ENCODE measurements around the gene HDHD3. TPM values are rescaled to one million over a fixed set of nuclear protein-coding genes. Genes with fewer than 3 reads are reported as not detected.

The HDHD3 gene
- total RNA-seq, 1 experiment from 2014 or later = 11.6 TPM

GRCh38 chr9:113352006-113352405 is 24.8 kb downstream of the HDHD3 start:
- H3K27ac ChIP-seq (ENCODE audit: low read length) = no peak overlapping the region
- no peak overlapping the region for H3K4me2 ChIP-seq (ENCODE audit: low read depth, low read length, poor library complexity, severe bottlenecking)
- peaks cover 8% of the 10 kb centered on the region for H3K4me1 ChIP-seq (ENCODE audit: low read length)
- no peaks in the 10 kb centered on the region for H4K20me1 ChIP-seq (ENCODE audit: insufficient read depth, low read depth, low read length)
- H3K36me3 ChIP-seq (ENCODE audit: insufficient read depth, low read length) = no peaks in the 10 kb centered on the region
- no peak overlapping the region for H3K4me3 ChIP-seq (ENCODE audit: low read length)
- H3K27me3 ChIP-seq (ENCODE audit: low read length) = no peaks in the 10 kb centered on the region
- no peaks in the 10 kb centered on the region for H3K9me2 ChIP-seq (replicated peaks; ENCODE audit: insufficient read depth, low read length)
- H2AFZ ChIP-seq (ENCODE audit: low read length) = no peak overlapping the region
- no peaks in the 10 kb centered on the region for H3K9me3 ChIP-seq (ENCODE audit: low read length)
- H3K9ac ChIP-seq (ENCODE audit: low read length) = no peak overlapping the region
- no peak for DNase-seq
- no peaks in the 10 kb centered on the region for H3K79me2 ChIP-seq (ENCODE audit: low read length)

GRCh38 chr9:113350937-113351336 is 25.8 kb downstream of the HDHD3 start:
- no peaks in the 10 kb centered on the region for H4K20me1 ChIP-seq (ENCODE audit: insufficient read depth, low read depth, low read length)
- no peaks in the 10 kb centered on the region for H3K79me2 ChIP-seq (ENCODE audit: low read length)
- H3K4me2 ChIP-seq (ENCODE audit: low read depth, low read length, poor library complexity, severe bottlenecking) = no peak overlapping the region
- H3K36me3 ChIP-seq (ENCODE audit: insufficient read depth, low read length) = no peaks in the 10 kb centered on the region
- no peaks in the 10 kb centered on the region for H3K9me2 ChIP-seq (replicated peaks; ENCODE audit: insufficient read depth, low read length)
- no peak overlapping the region for H3K4me3 ChIP-seq (ENCODE audit: low read length)
- no peak overlapping the region for H3K9ac ChIP-seq (ENCODE audit: low read length)
- H2AFZ ChIP-seq (ENCODE audit: low read length) = no peak overlapping the region
- no peak for DNase-seq
- H3K9me3 ChIP-seq (ENCODE audit: low read length) = no peaks in the 10 kb centered on the region
- no peaks in the 10 kb centered on the region for H3K27me3 ChIP-seq (ENCODE audit: low read length)
- no peak overlapping the region for H3K27ac ChIP-seq (ENCODE audit: low read length)
- peaks cover 8% of the 10 kb centered on the region for H3K4me1 ChIP-seq (ENCODE audit: low read length)

GRCh38 chr9:113350107-113350661 is 26.6 kb downstream of the HDHD3 start:
- H3K27me3 ChIP-seq (ENCODE audit: low read length) = no peaks in the 10 kb centered on the region
- no peak overlapping the region for H3K27ac ChIP-seq (ENCODE audit: low read length)
- H3K36me3 ChIP-seq (ENCODE audit: insufficient read depth, low read length) = no peaks in the 10 kb centered on the region
- H3K9me3 ChIP-seq (ENCODE audit: low read length) = no peaks in the 10 kb centered on the region
- no peak for DNase-seq
- H3K4me3 ChIP-seq (ENCODE audit: low read length) = no peak overlapping the region
- H3K4me2 ChIP-seq (ENCODE audit: low read depth, low read length, poor library complexity, severe bottlenecking) = no peak overlapping the region
- no peak overlapping the region for H3K9ac ChIP-seq (ENCODE audit: low read length)
- no peaks in the 10 kb centered on the region for H4K20me1 ChIP-seq (ENCODE audit: insufficient read depth, low read depth, low read length)
- H3K4me1 ChIP-seq (ENCODE audit: low read length) = peaks cover 8% of the 10 kb centered on the region
- H2AFZ ChIP-seq (ENCODE audit: low read length) = no peak overlapping the region
- no peaks in the 10 kb centered on the region for H3K79me2 ChIP-seq (ENCODE audit: low read length)
- H3K9me2 ChIP-seq (replicated peaks; ENCODE audit: insufficient read depth, low read length) = no peaks in the 10 kb centered on the region

- no peak for DNase-seq
- Histone ChIP-seq H3K9ac (ENCODE audit: low read length) (no peak within 1 kb of the TSS), H3K27me3 (ENCODE audit: low read length) (no peaks in the 10 kb centered on the region), H3K36me3 (ENCODE audit: insufficient read depth, low read length) (no peaks in the 10 kb centered on the region), H3K9me3 (ENCODE audit: low read length) (no peaks in the 10 kb centered on the region), H2AFZ (ENCODE audit: low read length) (no peak within 1 kb of the TSS), H3K9me2 (replicated peaks; ENCODE audit: insufficient read depth, low read length) (no peaks in the 10 kb centered on the region), H3K4me3 (ENCODE audit: low read length) (no peak within 1 kb of the TSS), H3K4me2 (ENCODE audit: low read depth, low read length, poor library complexity, severe bottlenecking) (no peak within 1 kb of the TSS), H4K20me1 (ENCODE audit: insufficient read depth, low read depth, low read length) (no peaks in the 10 kb centered on the region), H3K4me1 (ENCODE audit: low read length) (peaks cover 8% of the 10 kb centered on the region), H3K27ac (ENCODE audit: low read length) (no peak within 1 kb of the TSS), H3K79me2 (ENCODE audit: low read length) (no peaks in the 10 kb centered on the region)
These were observed 27.2 kb downstream of the HDHD3 start, which contains the start of gene BSPRY for GRCh38 chr9:113349445-113350094. TSS of gene BSPRY (plus strand) at chr9:113349541. CDS start at chr9:113349580, 39 bp downstream.

GRCh38 chr9:113349066-113349444 is 27.7 kb downstream of the HDHD3 start:
- H3K9me2 ChIP-seq (replicated peaks; ENCODE audit: insufficient read depth, low read length) = no peaks in the 10 kb centered on the region
- no peak overlapping the region for H3K9ac ChIP-seq (ENCODE audit: low read length)
- no peak overlapping the region for H3K4me2 ChIP-seq (ENCODE audit: low read depth, low read length, poor library complexity, severe bottlenecking)
- DNase-seq = no peak
- no peaks in the 10 kb centered on the region for H3K79me2 ChIP-seq (ENCODE audit: low read length)
- H3K27ac ChIP-seq (ENCODE audit: low read length) = no peak overlapping the region
- no peaks in the 10 kb centered on the region for H3K36me3 ChIP-seq (ENCODE audit: insufficient read depth, low read length)
- no peak overlapping the region for H3K4me3 ChIP-seq (ENCODE audit: low read length)
- H4K20me1 ChIP-seq (ENCODE audit: insufficient read depth, low read depth, low read length) = no peaks in the 10 kb centered on the region
- no peaks in the 10 kb centered on the region for H3K27me3 ChIP-seq (ENCODE audit: low read length)
- H3K4me1 ChIP-seq (ENCODE audit: low read length) = peaks cover 8% of the 10 kb centered on the region
- no peak overlapping the region for H2AFZ ChIP-seq (ENCODE audit: low read length)
- no peaks in the 10 kb centered on the region for H3K9me3 ChIP-seq (ENCODE audit: low read length)

GRCh38 chr9:113348437-113348836 is 28.3 kb downstream of the HDHD3 start:
- H3K9me3 ChIP-seq (ENCODE audit: low read length) = no peaks in the 10 kb centered on the region
- DNase-seq = no peak
- no peak overlapping the region for H3K4me3 ChIP-seq (ENCODE audit: low read length)
- H3K27me3 ChIP-seq (ENCODE audit: low read length) = no peaks in the 10 kb centered on the region
- no peak overlapping the region for H3K4me2 ChIP-seq (ENCODE audit: low read depth, low read length, poor library complexity, severe bottlenecking)
- H3K4me1 ChIP-seq (ENCODE audit: low read length) = peaks cover 8% of the 10 kb centered on the region
- H4K20me1 ChIP-seq (ENCODE audit: insufficient read depth, low read depth, low read length) = no peaks in the 10 kb centered on the region
- no peaks in the 10 kb centered on the region for H3K79me2 ChIP-seq (ENCODE audit: low read length)
- no peak overlapping the region for H3K27ac ChIP-seq (ENCODE audit: low read length)
- H3K9ac ChIP-seq (ENCODE audit: low read length) = no peak overlapping the region
- H3K9me2 ChIP-seq (replicated peaks; ENCODE audit: insufficient read depth, low read length) = no peaks in the 10 kb centered on the region
- H2AFZ ChIP-seq (ENCODE audit: low read length) = no peak overlapping the region
- no peaks in the 10 kb centered on the region for H3K36me3 ChIP-seq (ENCODE audit: insufficient read depth, low read length)

- Histone ChIP-seq H3K27ac (ENCODE audit: low read length) (no peak overlapping the region), H2AFZ (ENCODE audit: low read length) (no peak overlapping the region), H3K4me3 (ENCODE audit: low read length) (no peak overlapping the region), H3K4me2 (ENCODE audit: low read depth, low read length, poor library complexity, severe bottlenecking) (no peak overlapping the region), H3K4me1 (ENCODE audit: low read length) (peaks cover 1% of the 10 kb centered on the region), H3K9ac (ENCODE audit: low read length) (no peak overlapping the region), H3K36me3 (ENCODE audit: insufficient read depth, low read length) (no peaks in the 10 kb centered on the region), H3K9me2 (replicated peaks; ENCODE audit: insufficient read depth, low read length) (no peaks in the 10 kb centered on the region), H3K79me2 (ENCODE audit: low read length) (no peaks in the 10 kb centered on the region), H3K9me3 (ENCODE audit: low read length) (no peaks in the 10 kb centered on the region), H3K27me3 (ENCODE audit: low read length) (no peaks in the 10 kb centered on the region), H4K20me1 (ENCODE audit: insufficient read depth, low read depth, low read length) (no peaks in the 10 kb centered on the region)
- DNase-seq = no peak
These were observed 31.1 kb downstream of the HDHD3 start for GRCh38 chr9:113345671-113346070.

GRCh38 chr9:113345190-113345589 is 31.6 kb downstream of the HDHD3 start:
- DNase-seq = no peak
- Histone ChIP-seq H3K79me2 (ENCODE audit: low read length) (no peaks in the 10 kb centered on the region), H2AFZ (ENCODE audit: low read length) (no peak overlapping the region), H3K4me2 (ENCODE audit: low read depth, low read length, poor library complexity, severe bottlenecking) (no peak overlapping the region), H3K36me3 (ENCODE audit: insufficient read depth, low read length) (no peaks in the 10 kb centered on the region), H3K9me2 (replicated peaks; ENCODE audit: insufficient read depth, low read length) (no peaks in the 10 kb centered on the region), H4K20me1 (ENCODE audit: insufficient read depth, low read depth, low read length) (no peaks in the 10 kb centered on the region), H3K27me3 (ENCODE audit: low read length) (no peaks in the 10 kb centered on the region), H3K27ac (ENCODE audit: low read length) (no peak overlapping the region), H3K4me1 (ENCODE audit: low read length) (peaks cover 5% of the 10 kb centered on the region), H3K9me3 (ENCODE audit: low read length) (no peaks in the 10 kb centered on the region), H3K9ac (ENCODE audit: low read length) (no peak overlapping the region), H3K4me3 (ENCODE audit: low read length) (no peak overlapping the region)
